Measurements from ENCODE around the gene CFDP1. TPM values are rescaled to one million over a fixed set of nuclear protein-coding genes. Genes with fewer than 3 reads are reported as not detected.

Gene CFDP1
- total and polyA plus RNA-seq, 2 donors (not counting 1 experiment from before 2014, with no cell fraction given): 6.3 to 42.8 TPM

DNA sequence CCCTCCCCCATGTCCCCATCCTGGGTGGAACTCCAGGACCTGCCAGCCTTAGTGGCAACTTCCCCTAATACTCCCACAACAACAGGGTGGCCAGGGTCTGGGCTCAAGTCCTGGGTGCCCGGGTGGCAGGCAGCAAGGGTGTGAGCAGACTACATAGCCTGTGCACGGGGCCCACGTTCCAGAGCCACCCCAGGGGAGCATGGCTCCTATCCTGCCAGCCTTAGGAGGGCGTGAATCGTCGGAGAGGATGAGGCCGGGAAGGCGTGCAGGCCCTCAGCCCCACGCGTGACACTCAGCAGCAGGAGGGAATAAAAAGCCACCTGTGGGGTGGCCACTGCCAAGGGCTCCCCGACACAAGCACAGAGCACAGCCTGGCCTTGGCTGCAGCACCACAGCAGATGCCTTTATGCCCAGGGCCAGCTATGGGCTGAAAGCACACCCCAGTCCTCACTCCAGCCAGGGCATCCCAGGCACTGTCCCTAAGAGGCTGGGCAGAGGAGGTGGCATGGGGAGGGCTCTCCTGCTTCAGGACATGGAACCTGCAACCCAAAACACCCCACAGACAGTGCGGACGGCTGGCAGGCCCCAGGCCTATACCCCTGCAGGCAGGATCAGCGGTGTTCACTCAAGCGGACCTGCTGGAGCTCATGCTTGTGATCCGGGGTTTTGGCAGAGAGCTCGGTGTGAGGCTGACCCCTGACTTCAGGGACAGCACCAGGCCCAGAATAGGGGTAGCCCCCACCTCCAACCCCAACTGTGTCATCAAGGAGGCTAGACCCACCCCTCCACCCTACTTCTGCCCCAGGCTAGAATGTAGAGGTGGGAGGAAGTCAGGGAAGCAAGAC lies 184.5 kb downstream of the CFDP1 start:
- H3K4me3 ChIP-seq (ENCODE audit: control extremely low read depth in 1 of 5, extremely low read depth in 1 of 5, insufficient read depth in 1 of 5, low read depth in 2 of 5, low read length in 4 of 5): no peak overlapping the region
- H3K27ac ChIP-seq (ENCODE audit: low read length in 2 of 2): no peak overlapping the region
- Mint-ChIP-seq H3K4me3 (no peak overlapping the region), H3K27ac (no peak overlapping the region), H3K4me1 (peaks cover 21% of the 10 kb centered on the region), H3K27me3 (peaks cover 62% of the 10 kb centered on the region), H3K9me3 (ENCODE audit: insufficient read depth) (no peaks in the 10 kb centered on the region)
- no peaks in the 10 kb centered on the region for H3K79me2 ChIP-seq (ENCODE audit: control insufficient read depth, insufficient read depth, low read length)
- ATAC-seq (ENCODE audit: low read depth) (no peak), DNase-seq (no peak)
- H3K4me2 ChIP-seq (replicated peaks; ENCODE audit: low read depth, low read length, poor library complexity, severe bottlenecking): no peak overlapping the region
- H4K20me1 ChIP-seq (ENCODE audit: control insufficient read depth, insufficient read depth, low read length, poor library complexity, severe bottlenecking): peaks cover 8% of the 10 kb centered on the region
- CTCF ChIA-PET: interaction anchor here (2.0 kb wide), 1 partner anchor 137 kb away, joined by 7 read pairs; no protein-coding TSS in a partner anchor
- peaks cover 0 to 85% (median 29%) of the 10 kb centered on the region in 4 experiments for H3K27me3 ChIP-seq (replicated peaks in 1 of 4; ENCODE audit: control extremely low read depth in 1 of 4, control insufficient read depth in 3 of 4, insufficient read depth in 4 of 4, low read length in 3 of 4)
- POLR2A ChIA-PET: no interaction called here
- H2AFZ ChIP-seq (ENCODE audit: insufficient read depth, low read depth, low read length, poor library complexity, severe bottlenecking): no peak overlapping the region
- H3K36me3 ChIP-seq (replicated peaks in 1 of 2; ENCODE audit: control extremely low read depth in 1 of 2, control insufficient read depth in 1 of 2, extremely low read depth in 1 of 2, insufficient read depth in 2 of 2, low read length in 1 of 2): no peaks in the 10 kb centered on the region
- no peak overlapping the region for H3K9ac ChIP-seq (ENCODE audit: low read length)
- WGBS (ENCODE audit: insufficient coverage): 88% methylated on average over 14 of the region's 17 CpGs
- TF ChIP-seq CTCF (IDR thresholded peaks at IDR 0.05) (no peak), EZH2 (IDR thresholded peaks at IDR 0.05; ENCODE audit: borderline replicate concordance, insufficient read depth, low read depth, low read length, poor library complexity, severe bottlenecking) (no peak)
- peaks cover 20 to 23% of the 10 kb centered on the region in 2 donors for H3K4me1 ChIP-seq (ENCODE audit: control insufficient read depth in 2 of 2, insufficient read depth in 2 of 2, low read length in 2 of 2)
- intact Hi-C loops (cut with micrococcal nuclease): no loop called here
- H3K9me3 ChIP-seq (ENCODE audit: control extremely low read depth in 1 of 3, control insufficient read depth in 2 of 3, insufficient read depth in 1 of 3, low read length in 2 of 3): peaks cover 0 to 13% (median 0%) of the 10 kb centered on the region in 3 donors

- Histone ChIP-seq H3K4me2 (replicated peaks; ENCODE audit: low read depth, low read length, poor library complexity, severe bottlenecking) (no peak overlapping the region), H3K79me2 (ENCODE audit: control insufficient read depth, insufficient read depth, low read length) (no peaks in the 10 kb centered on the region), H3K4me1 (ENCODE audit: control insufficient read depth in 2 of 2, insufficient read depth in 2 of 2, low read length in 2 of 2) (peaks cover 20 to 23% of the 10 kb centered on the region in 2 donors), H2AFZ (ENCODE audit: insufficient read depth, low read depth, low read length, poor library complexity, severe bottlenecking) (no peak overlapping the region), H3K4me3 (ENCODE audit: control extremely low read depth in 1 of 5, extremely low read depth in 1 of 5, insufficient read depth in 1 of 5, low read depth in 2 of 5, low read length in 4 of 5) (no peak overlapping the region), H3K9me3 (ENCODE audit: control extremely low read depth in 1 of 3, control insufficient read depth in 2 of 3, insufficient read depth in 1 of 3, low read length in 2 of 3) (peaks cover 0 to 9% (median 0%) of the 10 kb centered on the region in 3 donors), H3K27me3 (replicated peaks in 1 of 4; ENCODE audit: control extremely low read depth in 1 of 4, control insufficient read depth in 3 of 4, insufficient read depth in 4 of 4, low read length in 3 of 4) (peaks cover 0 to 84% (median 27%) of the 10 kb centered on the region in 4 experiments), H3K36me3 (replicated peaks in 1 of 2; ENCODE audit: control extremely low read depth in 1 of 2, control insufficient read depth in 1 of 2, extremely low read depth in 1 of 2, insufficient read depth in 2 of 2, low read length in 1 of 2) (no peaks in the 10 kb centered on the region), H3K27ac (ENCODE audit: low read length in 2 of 2) (no peak overlapping the region), H4K20me1 (ENCODE audit: control insufficient read depth, insufficient read depth, low read length, poor library complexity, severe bottlenecking) (peaks cover 8% of the 10 kb centered on the region), H3K9ac (ENCODE audit: low read length) (no peak overlapping the region)
- Mint-ChIP-seq H3K27ac (no peak overlapping the region), H3K9me3 (ENCODE audit: insufficient read depth) (no peaks in the 10 kb centered on the region), H3K4me1 (peaks cover 21% of the 10 kb centered on the region), H3K4me3 (no peak overlapping the region), H3K27me3 (peaks cover 63% of the 10 kb centered on the region)
- intact Hi-C loops (cut with micrococcal nuclease): no loop called here
- ChIA-PET POLR2A (no interaction called here), CTCF (interaction anchor here (1.1 kb wide), 1 partner anchor 14 kb away, joined by 6 read pairs; no protein-coding TSS in a partner anchor)
- WGBS (ENCODE audit: insufficient coverage): 69% methylated on average over 13 of the region's 13 CpGs
- TF ChIP-seq CTCF (IDR thresholded peaks at IDR 0.05): no peak
- no peak for TF ChIP-seq EZH2 (IDR thresholded peaks at IDR 0.05; ENCODE audit: borderline replicate concordance, insufficient read depth, low read depth, low read length, poor library complexity, severe bottlenecking)
- DNase-seq: no peak
- ATAC-seq (ENCODE audit: low read depth): no peak
Observed at GRCh38 chr16:75248142-75248535, 185.2 kb downstream of the CFDP1 start.

Measured in B cell (primary cell).